HG03039 (cell line): ENCODE data around the gene ZNF598.
A peak's percentile ranks its signal among the peaks of the same experiment; 100 is the strongest.
"Not testable (repeated sequence)": the region's sequence is repeated elsewhere in the genome, so short reads cannot be mapped to it uniquely, and the experiment has no call there.

ENCODE experiments used
- ATAC-seq: cut with Tn5 transposase; IDR thresholded peaks from one replicate; pipeline ENCODE4 v1.9.1; 2021; ENCODE audit warnings: mild to moderate bottlenecking, moderate library complexity; ENCODE audit not compliant: unreplicated experiment

The ZNF598 gene

DNA sequence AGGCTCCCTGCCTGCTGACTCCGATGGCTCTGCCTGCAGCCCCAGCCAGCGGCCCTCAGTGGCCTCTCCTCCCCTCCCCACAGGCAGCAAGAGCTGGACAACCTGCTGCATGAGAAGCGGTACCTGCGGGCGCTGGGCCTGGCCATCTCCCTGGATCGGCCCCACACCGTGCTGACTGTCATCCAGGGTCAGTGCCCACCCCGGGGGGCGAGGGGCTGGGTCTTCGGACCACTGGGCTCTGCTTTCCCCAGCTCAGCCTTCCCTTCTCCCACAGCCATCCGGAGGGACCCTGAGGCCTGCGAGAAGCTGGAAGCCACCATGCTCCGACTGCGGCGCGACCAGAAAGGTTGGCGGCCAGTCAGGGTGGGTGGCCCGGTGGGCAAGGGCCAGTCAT lies 31.7 kb downstream of the ZNF598 start:
- no peak for ATAC-seq

DNA sequence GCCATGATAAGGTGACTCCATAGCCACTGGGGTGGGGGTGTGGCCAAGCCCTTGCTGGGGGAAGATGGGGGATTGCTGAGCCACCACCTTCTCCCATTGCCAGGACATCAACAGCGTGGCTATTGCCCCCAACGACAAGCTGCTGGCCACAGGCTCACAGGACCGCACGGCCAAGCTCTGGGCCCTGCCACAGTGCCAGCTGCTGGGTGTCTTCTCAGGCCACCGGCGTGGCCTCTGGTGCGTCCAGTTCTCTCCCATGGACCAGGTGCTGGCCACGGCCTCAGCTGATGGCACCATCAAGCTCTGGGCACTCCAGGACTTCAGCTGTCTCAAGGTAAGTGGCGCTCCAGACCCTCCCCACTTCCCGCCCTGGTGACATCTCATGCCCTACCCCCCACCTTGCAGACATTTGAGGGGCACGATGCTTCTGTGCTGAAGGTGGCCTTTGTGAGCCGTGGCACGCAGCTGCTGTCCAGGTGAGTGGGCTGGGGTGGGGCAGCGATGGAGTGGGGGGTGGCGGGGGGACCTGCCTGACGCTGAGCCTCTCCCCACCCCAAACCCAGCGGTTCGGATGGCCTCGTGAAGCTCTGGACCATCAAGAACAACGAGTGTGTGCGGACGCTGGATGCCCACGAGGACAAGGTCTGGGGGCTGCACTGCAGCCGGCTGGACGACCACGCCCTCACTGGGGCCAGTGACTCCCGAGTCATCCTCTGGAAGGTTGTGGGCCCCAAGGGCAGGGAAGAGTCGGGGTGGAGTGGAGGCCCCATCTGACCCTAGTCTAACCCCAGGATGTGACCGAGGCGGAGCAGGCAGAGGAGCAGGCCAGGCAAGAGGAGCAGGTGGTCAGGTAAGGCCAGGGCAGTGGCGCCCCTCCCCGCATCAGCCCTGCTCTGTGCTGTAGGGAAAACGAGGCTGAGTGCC lies 32.4 kb downstream of the ZNF598 start:
- ATAC-seq = no peak

- no peak for ATAC-seq
Observed at GRCh38 chr16:1976216-1976520, 33.5 kb downstream of the ZNF598 start.

- ATAC-seq = no peak
Observed at GRCh38 chr16:1975432-1976215, 34.0 kb downstream of the ZNF598 start.

DNA sequence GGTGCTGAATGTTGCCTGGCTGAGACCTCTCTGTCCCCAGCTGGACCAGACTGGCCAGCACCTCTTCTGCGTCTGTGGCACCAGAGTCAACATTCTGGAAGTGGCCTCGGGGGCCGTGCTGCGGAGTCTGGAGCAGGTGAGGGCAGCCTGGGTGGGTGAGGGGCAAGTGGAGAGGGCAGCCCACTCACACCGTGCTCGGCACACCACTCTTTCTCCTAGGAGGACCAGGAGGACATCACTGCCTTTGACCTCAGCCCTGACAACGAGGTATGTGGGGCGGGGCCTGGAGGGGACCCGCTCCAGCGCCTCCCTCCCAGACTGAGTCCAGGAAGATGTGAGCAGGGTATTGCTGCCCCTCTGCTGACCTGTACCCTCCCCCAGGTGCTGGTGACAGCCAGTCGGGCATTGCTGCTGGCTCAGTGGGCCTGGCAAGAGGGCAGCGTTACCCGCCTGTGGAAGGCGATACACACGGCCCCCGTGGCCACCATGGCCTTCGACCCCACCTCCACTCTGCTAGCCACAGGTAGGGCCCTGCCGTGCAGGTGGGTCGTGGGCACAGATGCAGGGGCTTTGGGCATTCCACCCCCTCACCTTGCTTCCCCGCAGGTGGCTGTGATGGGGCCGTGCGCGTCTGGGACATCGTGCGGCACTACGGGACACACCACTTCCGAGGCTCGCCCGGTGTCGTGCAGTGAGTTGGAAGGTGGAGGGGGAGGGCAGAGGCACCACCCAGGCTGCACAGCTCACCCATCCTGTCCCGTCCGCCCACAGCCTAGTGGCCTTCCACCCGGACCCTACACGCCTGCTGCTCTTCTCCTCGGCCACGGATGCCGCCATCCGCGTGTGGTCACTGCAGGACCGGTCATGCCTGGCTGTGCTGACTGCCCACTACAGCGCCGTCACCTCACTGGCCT lies 35.2 kb downstream of the ZNF598 start:
- no peak for ATAC-seq

- ATAC-seq = no peak
Observed at GRCh38 chr16:1973461-1974156, 36.0 kb downstream of the ZNF598 start.

- no peak for ATAC-seq
Observed at GRCh38 chr16:1972490-1972877, 37.1 kb downstream of the ZNF598 start.

DNA sequence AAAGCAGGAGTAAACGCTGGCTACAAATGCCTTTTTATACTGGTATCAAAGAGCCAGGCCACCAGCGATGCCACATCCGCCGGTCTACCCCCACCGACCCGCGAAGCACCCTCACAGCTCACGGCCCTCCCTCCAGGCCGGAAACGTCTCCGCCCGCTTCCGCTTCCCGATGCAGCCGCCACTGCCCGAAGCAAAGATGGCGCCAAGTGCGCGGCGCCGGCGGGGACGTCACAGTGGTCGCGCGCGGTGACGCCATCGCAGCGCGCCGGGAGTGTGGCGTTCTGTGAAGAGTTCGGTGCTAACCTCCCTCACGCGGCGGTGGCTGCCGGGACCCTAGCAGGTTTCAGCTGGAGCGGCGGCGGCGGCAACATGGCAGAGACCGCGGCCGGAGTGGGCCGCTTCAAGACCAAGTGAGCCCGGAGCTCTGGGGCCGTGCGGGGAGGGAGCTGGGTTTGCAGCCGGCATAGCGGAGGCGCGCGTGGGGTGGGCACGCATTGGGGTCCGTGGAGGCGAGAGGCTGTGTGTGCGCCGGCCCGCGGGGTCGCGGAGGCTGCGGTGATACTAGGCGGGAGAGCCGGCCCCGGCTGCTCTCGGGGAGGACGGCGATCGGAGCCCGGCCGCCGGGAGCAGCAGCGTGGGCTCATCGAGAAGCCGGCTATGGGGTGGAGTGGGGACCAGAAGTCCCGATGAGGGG lies 37.7 kb downstream of the ZNF598 start, which contains the start of gene TBL3:
Gene TBL3, plus strand, starts transcription at position 258 of the 694 bp plus-strand sequence. Its CDS starts 112 bp downstream, at position 370.
- ATAC-seq = peak; percentile 60

DNA sequence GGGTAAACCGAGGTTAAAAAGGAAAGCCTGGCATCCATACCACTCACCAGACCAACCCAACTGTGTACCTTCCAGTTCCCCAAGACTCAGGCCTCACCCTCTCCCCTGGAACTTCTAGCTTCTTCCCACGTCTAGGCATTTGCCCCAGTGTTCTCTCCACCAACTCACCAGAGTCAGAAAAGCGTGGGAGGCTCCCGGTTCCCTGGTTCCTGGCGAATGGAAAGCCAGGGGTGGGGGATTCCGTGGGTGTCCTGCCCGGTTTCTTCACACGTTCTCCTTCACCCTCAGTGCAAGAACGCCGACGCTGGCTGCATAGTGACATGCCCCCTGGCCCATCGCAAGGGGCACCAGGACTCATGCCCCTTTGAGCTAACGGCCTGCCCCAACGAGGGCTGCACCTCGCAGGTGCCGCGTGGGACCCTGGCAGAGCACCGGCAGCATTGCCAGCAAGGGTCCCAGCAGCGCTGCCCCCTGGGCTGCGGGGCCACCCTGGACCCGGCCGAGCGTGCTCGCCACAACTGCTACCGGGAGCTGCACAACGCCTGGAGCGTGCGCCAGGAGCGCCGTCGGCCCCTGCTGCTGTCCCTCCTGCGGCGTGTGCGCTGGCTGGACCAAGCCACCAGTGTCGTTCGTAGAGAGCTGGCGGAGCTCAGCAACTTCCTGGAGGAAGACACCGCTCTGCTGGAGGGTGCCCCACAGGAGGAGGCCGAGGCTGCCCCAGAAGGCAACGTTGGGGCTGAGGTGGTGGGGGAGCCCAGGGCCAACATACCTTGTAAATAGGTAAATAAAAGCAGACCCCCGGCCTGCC lies 41.3 kb downstream of the ZNF598 start:
- ATAC-seq = no peak

GRCh38 chr16:1966460-1966859 lies 43.2 kb downstream of the ZNF598 start, which contains the start of gene RNF151:
Gene RNF151 (plus strand): TSS chr16:1966856. CDS start chr16:1966882, 26 bp downstream.
- ATAC-seq = no peak

GRCh38 chr16:1965396-1966001 lies 44.1 kb downstream of the ZNF598 start:
- no peak for ATAC-seq

DNA sequence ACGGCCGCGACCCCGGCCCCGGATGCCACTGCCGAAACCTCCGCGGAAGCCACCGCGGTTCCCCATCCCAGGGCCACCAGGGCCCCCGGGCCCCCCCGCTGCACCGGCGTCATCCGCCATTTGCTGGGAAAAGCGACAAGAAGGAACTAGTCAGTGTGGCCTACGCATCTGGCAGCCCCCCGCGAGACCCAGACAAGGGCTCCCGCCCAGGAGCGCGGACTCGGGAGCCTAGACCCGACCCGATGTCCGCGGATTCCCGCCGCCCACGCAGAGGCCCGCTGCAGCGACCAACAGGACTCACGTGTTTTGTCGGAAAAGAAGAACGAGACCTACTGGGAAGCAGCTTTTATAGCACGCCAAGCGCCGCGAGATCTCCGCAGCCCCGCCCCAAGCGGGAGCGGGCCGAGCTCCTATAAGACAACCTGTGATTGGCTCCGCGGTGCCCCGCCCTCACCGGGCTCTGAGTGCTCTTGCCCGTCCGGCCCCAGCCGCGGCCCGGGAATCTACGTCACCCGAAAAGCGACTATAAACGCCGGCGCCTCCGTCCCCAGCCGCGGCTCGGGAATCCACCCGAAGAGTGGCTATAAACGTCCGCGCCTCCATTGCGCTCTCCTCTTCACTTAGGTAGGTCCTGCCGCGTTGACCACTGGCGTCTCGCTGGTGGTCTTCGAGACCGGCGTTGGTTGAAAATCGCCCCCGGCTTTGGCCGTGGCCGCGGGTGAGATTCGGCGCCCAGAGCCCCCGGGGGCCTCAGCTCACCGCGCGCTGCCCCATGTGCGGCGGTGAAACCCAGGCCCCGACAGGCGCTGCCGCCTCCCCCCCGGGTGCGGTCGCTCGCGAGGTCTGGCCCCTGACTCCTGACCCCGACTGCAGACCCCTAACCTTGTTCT lies 44.9 kb downstream of the ZNF598 start, which contains the start of gene RPS2:
Gene RPS2, minus strand, starts transcription at position 321 of the 890 bp plus-strand sequence. Its CDS starts 201 bp downstream, at position 120.
- peak; percentile 78 for ATAC-seq

DNA sequence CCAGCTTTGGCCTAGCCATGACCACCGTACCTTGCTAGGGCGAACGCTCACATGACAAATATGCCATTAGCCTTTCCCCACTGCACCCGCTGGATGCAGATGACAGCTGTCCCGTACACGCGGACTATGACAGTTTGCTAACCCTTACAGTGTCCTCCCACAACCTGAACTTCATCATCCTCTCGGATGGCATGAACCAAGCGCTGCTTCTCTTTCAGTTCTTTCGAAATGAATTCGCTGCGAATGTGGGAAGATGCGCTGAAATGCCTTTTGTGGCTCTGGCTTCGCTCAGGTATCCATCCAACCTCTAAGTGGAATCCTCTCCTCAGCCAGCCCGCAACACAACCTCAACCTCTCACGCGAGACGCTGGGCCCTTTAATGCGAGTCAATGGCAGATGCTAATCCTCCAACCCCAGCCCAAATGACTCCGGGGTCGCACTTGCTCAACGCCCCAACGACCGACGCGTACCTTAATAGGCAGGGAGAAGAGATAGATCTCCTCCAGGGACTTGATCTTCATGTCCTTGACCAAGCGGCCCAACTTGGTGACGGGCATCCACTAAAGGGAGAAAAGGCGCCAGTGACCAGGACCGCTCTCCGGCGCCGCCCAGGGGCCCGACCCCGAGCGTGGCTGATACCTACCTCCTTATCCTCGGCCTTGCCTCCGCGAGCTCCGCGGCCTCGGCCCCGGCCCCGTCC lies 45.7 kb downstream of the ZNF598 start:
- ATAC-seq = no peak

DNA sequence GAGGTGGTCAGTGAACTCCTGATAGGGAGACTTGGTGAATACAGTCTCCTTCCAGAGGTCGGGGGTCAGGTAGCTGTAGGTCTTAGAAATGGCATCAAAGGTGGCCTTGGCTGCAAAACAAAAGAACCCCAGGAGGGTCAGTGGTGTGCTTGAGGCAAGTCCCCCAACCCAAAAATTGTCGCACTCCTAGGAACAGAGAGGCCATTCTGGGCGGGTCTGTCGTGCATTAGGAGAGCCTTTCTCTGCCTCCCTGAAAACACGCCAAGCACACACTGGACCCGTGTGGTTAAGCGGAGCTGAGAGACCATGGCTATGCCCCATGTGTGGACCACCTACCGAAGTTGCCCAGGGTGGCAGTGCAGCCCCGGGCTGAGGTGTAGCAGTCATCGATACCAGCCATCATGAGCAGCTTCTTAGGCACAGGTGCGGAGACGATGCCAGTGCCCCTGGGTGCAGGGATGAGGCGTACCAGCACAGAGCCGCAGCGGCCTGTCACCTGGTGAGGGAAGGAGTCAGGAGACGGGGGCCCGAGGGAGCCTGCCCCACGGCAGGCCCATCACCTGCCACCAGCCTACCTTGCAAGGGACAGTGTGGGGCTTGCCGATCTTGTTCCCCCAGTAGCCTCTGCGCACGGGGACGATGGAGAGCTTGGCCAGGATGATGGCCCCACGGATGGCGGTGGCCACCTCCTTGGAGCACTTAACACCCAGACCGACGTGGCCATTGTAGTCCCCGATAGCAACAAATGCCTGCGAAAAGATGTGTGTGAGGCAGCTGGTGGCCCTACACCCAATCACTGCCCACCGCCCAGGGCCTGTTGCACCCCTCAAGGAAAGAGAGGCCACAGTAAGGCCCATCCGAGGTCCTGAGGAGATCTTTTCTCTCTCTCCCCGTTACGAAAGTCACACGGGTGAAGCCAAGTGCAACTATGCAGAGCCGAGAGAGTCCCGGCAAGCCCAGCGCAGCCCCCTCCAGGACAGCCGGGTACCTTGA lies 47.2 kb downstream of the ZNF598 start:
- ATAC-seq = not testable (repeated sequence)

- ATAC-seq = no peak
Observed at GRCh38 chr16:1961651-1962067, 48.0 kb downstream of the ZNF598 start.
